ENCODE data around the gene RSBN1L.

DNA sequence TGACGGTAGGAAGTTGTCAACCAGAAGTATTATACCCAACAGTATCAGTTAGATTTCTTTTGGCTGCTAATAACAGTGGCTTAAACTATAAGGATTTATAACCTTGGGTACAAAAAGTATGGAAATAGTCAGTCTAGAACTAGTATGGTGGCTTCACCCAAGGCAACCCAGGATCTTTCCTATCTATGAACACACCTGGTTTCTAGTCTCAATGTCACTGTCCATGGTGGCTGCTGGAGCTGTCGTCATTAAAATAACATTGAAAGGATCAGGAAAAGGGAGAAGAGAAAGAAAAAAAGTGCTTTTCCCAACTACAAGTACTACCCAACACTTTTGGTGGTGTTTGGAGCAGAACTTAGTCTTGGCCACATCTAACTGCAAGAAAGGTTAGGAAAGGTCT is 130.0 kb downstream of the RSBN1L start:
- TF ChIP-seq EZH2 (IDR thresholded peaks at IDR 0.05; ENCODE audit: insufficient read depth, low read length) = no peak
- no peak for TF ChIP-seq CTCF (IDR thresholded peaks at IDR 0.05; ENCODE audit: insufficient read depth, low read depth, low read length)

Measured in astrocyte (in vitro differentiated cells and primary cell).